ENCODE data around the gene REEP5.

REEP5 gene

DNA sequence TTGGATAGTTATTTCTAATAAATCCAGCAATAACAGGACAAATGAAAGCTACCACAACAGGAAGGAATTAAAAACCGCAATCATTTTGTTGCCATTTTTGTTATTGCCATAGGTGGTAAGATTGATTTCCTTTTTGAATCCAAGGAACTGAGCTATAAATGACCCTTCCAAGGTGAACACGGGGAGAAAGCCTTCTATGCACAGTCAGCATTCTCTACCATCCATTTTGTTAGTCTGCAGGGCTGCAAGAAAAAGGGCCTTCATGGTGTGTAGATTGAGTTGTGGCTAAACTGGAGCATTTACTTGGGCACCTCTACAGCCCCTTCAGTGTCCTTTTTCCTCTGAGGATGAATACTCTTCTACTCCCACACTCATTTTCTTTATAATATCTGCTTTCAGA lies 18.6 kb upstream of the REEP5 start:
- TF ChIP-seq CTCF (IDR thresholded peaks at IDR 0.05; ENCODE audit: extremely low read depth, missing control alignments) = no peak
- no peak for DNase-seq (ENCODE audit: low spot score)

DNA sequence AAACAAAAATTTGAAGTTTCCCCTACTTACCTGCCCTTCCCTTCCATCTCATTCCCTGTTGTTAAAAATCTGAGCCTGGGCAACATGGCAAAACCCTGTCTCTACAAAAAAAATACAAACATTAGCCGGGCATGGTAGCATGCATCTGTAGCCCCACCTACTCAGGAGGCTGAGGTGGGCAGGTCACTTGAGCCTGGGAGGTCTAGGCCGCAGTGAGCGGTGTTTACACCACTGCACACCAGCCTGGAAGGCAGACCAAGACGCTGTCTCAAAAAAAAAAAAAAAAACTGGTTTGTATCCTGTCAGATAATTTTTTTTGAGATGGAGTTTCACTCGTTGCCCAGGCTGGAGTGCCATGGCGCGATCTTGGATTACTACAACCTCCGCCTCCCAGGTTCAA lies 16.3 kb upstream of the REEP5 start:
- DNase-seq (ENCODE audit: low spot score) = no peak
- no peak for TF ChIP-seq CTCF (IDR thresholded peaks at IDR 0.05; ENCODE audit: extremely low read depth, missing control alignments)

DNA sequence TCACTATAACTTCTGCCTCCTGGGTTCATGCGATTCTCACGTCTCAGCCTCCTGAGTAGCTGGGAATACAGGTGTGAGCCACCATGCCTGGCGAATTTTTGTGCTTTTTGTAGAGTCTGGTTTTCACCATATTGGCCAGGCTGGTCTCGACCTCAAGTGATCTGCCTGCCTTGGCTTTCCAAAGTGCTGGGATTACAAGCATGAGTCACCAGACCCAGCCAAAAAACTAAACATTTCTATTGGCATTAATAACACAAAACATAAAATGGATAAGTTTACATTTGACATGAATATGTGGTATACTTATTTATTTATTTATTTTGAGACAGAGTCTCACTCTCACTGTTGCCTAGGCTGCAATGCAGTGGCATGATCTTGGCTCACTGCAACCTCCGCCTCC lies 13.6 kb upstream of the REEP5 start:
- no peak for DNase-seq (ENCODE audit: low spot score)
- no peak for TF ChIP-seq CTCF (IDR thresholded peaks at IDR 0.05; ENCODE audit: extremely low read depth, missing control alignments)

- no peak for DNase-seq (ENCODE audit: low spot score)
- TF ChIP-seq CTCF (IDR thresholded peaks at IDR 0.05; ENCODE audit: extremely low read depth, missing control alignments) = no peak
Measured at GRCh38 chr5:112934366-112934663, 12.3 kb upstream of the REEP5 start.

- DNase-seq (ENCODE audit: low spot score) = no peak
- no peak for TF ChIP-seq CTCF (IDR thresholded peaks at IDR 0.05; ENCODE audit: extremely low read depth, missing control alignments)
Measured at GRCh38 chr5:112933651-112934365, 11.8 kb upstream of the REEP5 start.

DNA sequence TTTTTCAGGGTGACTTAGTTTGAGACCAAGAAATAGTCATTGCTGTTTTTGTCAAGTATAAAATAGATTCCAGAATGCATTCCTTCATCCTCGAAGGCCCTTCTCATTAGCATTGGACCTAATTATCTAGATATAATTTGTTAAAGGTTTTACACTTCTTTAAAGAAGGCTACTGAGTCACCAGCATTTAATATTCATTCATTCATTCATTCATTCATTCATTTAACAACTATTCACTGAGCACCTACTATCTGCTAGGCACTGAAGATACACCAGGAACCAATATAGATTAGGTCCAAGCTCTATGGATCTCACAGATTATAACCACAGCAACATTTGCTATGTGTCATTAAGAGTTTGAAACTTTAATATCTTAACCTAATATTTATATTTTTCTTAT lies 11.1 kb upstream of the REEP5 start:
- DNase-seq (ENCODE audit: low spot score) = no peak
- TF ChIP-seq CTCF (IDR thresholded peaks at IDR 0.05; ENCODE audit: extremely low read depth, missing control alignments) = no peak

DNA sequence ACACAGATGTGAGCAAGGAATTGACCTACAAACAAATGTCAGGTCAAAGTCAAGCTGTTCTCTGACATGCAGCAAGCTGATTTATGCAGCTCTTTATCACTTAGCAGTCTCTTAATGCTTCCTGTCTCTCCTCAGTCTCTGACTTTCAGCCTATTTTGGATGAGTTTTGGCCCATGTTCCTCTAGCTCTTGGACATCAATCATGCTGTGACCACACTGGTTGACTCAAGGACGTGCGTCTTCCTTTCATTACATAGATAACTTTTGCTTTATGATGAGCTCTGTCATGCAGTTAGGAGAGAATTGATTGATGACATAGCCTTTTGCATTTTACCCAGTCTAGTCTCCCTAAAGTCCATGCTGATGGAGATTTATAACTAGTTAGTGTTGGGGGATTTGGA lies 9.4 kb upstream of the REEP5 start:
- TF ChIP-seq CTCF (IDR thresholded peaks at IDR 0.05; ENCODE audit: extremely low read depth, missing control alignments) = no peak
- no peak for DNase-seq (ENCODE audit: low spot score)
